ENCODE measurements around the gene ELANE. TPM values are rescaled to one million over a fixed set of nuclear protein-coding genes. Genes with fewer than 3 reads are reported as not detected.

ELANE gene
- total RNA-seq, 2 donors from 2014 or later: 0.67 to 0.83 TPM

DNA sequence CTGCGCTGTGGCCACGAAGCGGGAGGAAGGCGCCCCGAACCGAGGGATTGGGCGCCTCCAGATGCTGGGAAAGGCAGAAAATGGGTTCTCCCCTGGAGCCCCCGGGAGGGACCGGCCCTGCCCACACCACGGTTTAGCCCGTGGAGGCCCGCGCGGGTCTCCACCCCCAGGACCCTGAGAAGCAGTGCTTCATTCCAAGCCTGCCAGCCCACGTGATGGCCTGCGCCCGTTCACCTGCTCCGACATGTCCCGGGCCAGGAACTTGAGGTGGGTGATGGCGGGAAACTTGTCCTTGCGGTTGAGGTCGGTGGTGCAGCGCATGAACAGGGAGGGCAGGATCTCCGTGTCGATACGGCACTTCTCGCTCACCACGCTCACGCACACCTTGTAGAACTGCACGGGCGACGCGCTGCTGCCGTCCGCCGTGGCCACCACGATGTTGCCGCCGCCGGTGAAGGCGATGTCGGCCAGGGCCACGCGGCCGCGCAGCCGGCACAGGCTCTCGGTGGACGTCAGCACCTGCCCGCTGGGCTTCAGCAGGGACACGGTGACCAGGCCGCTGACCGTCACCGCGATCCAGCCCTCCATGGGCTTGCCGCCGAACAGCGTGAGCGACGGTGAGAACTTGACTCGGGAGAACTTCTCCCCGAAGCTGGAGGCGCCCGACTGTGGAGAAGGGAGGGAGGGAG is 33.6 kb downstream of the ELANE start:
- H3K4me1 ChIP-seq: no peaks in the 10 kb centered on the region
- H3K9me3 ChIP-seq: no peaks in the 10 kb centered on the region
- no peak overlapping the region for H3K4me3 ChIP-seq
- peaks cover 60% of the 10 kb centered on the region for H3K36me3 ChIP-seq
- TF ChIP-seq, protein P1, sequence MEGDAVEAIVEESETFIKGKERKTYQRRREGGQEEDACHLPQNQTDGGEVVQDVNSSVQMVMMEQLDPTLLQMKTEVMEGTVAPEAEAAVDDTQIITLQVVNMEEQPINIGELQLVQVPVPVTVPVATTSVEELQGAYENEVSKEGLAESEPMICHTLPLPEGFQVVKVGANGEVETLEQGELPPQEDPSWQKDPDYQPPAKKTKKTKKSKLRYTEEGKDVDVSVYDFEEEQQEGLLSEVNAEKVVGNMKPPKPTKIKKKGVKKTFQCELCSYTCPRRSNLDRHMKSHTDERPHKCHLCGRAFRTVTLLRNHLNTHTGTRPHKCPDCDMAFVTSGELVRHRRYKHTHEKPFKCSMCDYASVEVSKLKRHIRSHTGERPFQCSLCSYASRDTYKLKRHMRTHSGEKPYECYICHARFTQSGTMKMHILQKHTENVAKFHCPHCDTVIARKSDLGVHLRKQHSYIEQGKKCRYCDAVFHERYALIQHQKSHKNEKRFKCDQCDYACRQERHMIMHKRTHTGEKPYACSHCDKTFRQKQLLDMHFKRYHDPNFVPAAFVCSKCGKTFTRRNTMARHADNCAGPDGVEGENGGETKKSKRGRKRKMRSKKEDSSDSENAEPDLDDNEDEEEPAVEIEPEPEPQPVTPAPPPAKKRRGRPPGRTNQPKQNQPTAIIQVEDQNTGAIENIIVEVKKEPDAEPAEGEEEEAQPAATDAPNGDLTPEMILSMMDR (IDR thresholded peaks at IDR 0.05): no peak
- no peak for DNase-seq (ENCODE audit: low spot score)
- no peaks in the 10 kb centered on the region for H3K27me3 ChIP-seq
- H3K27ac ChIP-seq: no peak overlapping the region

DNA sequence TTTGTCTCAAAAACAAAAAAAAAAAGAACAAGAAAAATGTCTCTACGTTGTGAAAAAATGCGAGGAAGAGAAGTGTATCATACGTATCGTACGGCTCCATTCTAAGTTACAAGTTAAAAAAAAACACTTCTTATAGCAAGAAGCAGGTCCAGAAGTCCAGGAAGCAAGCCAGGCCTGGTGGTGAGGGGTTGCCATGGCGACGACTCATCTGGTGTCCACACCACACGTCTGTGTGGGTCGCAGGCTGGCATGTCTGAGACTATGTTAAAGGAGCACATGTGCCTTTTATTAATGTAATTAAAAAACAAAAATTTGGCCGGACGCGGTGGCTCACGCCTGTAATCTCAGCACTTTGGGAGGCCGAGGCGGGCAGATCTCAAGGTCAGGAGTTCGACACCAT is 35.0 kb downstream of the ELANE start:
- no peak for DNase-seq (ENCODE audit: low spot score)
- TF ChIP-seq, protein P1 (IDR thresholded peaks at IDR 0.05): no peak

DNA sequence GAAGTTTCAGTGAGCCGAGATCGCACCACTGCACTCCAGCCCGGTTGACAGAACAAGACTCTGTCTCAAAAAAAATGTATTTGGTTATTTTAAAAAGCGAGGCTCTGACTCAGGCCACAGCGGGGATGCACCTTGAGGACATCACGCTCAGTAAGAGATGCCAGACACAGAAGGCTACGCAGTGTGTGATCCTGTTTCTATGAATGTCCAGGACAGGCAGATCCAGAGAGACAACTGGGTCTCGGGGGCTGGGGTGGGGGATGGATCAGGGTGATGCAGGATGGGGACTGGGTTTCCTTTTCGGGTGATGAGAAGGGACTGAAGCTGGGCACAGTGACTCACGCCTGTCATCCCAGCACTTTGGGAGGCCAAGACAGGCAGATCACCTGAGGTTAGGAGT is 35.5 kb downstream of the ELANE start:
- H3K36me3 ChIP-seq: peaks cover 48% of the 10 kb centered on the region
- H3K9me3 ChIP-seq: no peaks in the 10 kb centered on the region
- DNase-seq (ENCODE audit: low spot score): no peak
- no peaks in the 10 kb centered on the region for H3K27me3 ChIP-seq
- no peak overlapping the region for H3K27ac ChIP-seq
- TF ChIP-seq, protein P1 (IDR thresholded peaks at IDR 0.05): no peak
- no peak overlapping the region for H3K4me3 ChIP-seq
- peaks cover 0 to 12% of the 10 kb centered on the region in 2 donors for H3K4me1 ChIP-seq

More for the DNA sequence above, 35.0 kb downstream of the ELANE start:
- H3K36me3 ChIP-seq: peaks cover 53% of the 10 kb centered on the region
- H3K27ac ChIP-seq: no peak overlapping the region
- H3K4me1 ChIP-seq: peaks cover 0 to 8% of the 10 kb centered on the region in 2 donors
- no peak overlapping the region for H3K4me3 ChIP-seq
- no peaks in the 10 kb centered on the region for H3K27me3 ChIP-seq
- no peaks in the 10 kb centered on the region for H3K9me3 ChIP-seq

DNA sequence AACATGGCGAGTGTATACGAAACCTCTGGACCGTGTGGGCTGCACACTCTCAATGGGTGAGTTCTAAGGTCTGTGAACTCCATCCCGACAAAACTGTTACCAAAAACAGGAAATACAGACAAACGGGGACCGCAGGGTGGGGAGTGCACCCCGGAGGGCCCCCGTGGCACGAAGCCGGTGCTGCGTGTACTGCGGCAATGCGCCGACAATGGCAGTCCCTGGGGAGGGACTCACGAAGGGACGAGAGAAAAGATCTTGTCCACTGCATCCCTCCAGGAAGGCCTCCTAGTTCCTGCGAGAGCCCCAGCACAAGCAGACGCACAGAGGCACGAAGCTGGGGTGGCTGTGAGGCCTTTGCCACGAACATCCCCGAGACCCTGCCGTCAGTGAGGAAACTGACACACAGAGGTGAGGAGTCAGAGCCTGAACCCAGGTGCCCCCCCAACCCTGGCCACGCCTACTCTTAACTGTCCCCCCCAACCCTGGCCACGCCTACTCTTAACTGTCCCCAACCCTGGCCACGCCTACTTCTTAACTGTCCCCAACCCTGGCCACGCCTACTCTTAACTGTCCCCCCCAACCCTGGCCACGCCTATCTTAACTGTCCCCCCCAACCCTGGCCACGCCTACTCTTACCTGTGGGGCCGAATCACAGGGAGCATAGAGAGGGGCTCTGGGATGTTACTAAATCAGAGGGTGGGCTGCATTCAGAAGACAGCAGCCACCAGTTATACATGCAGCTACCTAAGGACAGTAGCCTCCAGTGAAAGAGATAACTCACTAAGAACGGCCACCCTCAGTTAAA is 36.7 kb downstream of the ELANE start:
- no peaks in the 10 kb centered on the region for H3K9me3 ChIP-seq
- peaks cover 43% of the 10 kb centered on the region for H3K36me3 ChIP-seq
- TF ChIP-seq, protein P1 (IDR thresholded peaks at IDR 0.05): no peak
- no peak overlapping the region for H3K4me3 ChIP-seq
- no peaks in the 10 kb centered on the region for H3K27me3 ChIP-seq
- H3K27ac ChIP-seq: no peak overlapping the region
- H3K4me1 ChIP-seq: peaks cover 0 to 16% of the 10 kb centered on the region in 2 donors
- DNase-seq (ENCODE audit: low spot score): no peak

DNA sequence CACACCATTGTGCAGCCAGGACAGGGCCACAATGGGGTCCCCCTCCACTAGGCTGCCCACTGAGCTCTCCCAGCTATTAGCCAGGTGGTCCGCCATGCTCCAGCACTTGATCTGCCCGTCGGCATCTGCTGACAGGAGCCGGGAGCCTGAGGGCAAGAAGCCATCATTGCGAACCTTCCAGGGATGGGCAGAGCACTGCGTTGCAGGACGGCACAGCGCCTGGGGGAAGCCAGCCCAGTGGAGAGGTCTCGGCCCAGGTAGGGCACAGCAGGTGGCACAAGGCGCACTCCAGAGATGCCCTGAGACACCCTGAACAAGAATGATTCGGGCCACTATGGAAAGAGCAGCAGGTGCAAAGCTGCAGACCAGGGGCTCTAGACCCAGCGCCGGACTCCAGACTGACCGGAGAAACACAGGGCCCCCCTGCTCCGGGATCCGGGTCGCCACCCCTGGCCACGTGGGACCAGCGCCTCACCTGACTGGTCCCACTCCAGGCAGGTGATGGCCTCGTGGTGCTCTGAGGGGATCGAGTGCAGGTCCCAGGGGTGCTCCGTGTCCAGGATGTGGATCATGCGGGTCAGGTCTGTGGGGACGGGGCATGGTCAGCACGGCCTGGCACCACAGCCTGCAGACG is 37.7 kb downstream of the ELANE start:
- DNase-seq (ENCODE audit: low spot score): no peak
- H3K27me3 ChIP-seq: no peaks in the 10 kb centered on the region
- TF ChIP-seq, protein P1 (IDR thresholded peaks at IDR 0.05): no peak
- peaks cover 0 to 18% of the 10 kb centered on the region in 2 donors for H3K4me1 ChIP-seq
- no peak overlapping the region for H3K27ac ChIP-seq
- H3K4me3 ChIP-seq: no peak overlapping the region
- no peaks in the 10 kb centered on the region for H3K9me3 ChIP-seq
- peaks cover 38% of the 10 kb centered on the region for H3K36me3 ChIP-seq
